ENCODE measurements around the gene METAP1. TPM values are rescaled to one million over a fixed set of nuclear protein-coding genes. Genes with fewer than 3 reads are reported as not detected.
"Not testable (repeated sequence)": the region's sequence is repeated elsewhere in the genome, so short reads cannot be mapped to it uniquely, and the experiment has no call there.

The METAP1 gene
- total and polyA plus RNA-seq, 5 donors from 2014 or later, result 30.8 to 43.8 (median 33.6) TPM

DNA sequence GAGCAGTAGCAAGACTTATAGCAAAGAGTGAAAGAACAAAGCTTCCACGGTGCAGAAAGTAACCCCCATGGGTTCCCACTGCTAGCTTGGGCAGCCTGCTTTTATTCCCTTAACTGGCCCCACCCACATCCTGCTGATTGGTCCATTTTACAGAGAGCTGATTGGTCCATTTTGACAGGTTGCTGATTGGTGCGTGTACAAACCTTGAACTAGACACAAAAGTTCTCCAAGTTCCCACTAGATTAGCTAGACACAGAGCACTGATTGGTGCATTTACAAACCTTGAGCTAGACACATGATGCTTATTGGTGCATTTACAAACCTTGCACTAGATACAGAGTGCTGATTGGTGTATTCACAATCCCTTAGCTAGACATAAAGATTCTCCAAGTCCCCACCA, 2.7 kb upstream of the METAP1 start:
- H3K9me3 Mint-ChIP-seq; H3K36me3 Mint-ChIP-seq; H3K27ac ChIP-seq (ENCODE audit: insufficient read depth, low read length, poor library complexity, severe bottlenecking); H3K27me3 ChIP-seq (ENCODE audit: control insufficient read depth, insufficient read depth, low read length); ATAC-seq (ENCODE audit: low read depth in 2 of 2); H3K36me3 ChIP-seq (ENCODE audit: control insufficient read depth, insufficient read depth, low read length); H3K9me3 ChIP-seq (ENCODE audit: control insufficient read depth in 2 of 2, low read length in 2 of 2); DNase-seq; H3K4me3 ChIP-seq (ENCODE audit: low read depth, low read length); H3K27me3 Mint-ChIP-seq: not testable (repeated sequence)
- Mint-ChIP-seq H3K27ac (peak overlapping the region in 2 of 3 donors; percentile 29 to 73), H3K4me3 (peak overlapping the region in 1 of 4 donors; percentile 60), H3K4me1 (peaks cover 19 to 30% (median 23%) of the 10 kb centered on the region in 4 donors)
- peaks cover 16% of the 10 kb centered on the region for H3K4me1 ChIP-seq (ENCODE audit: control insufficient read depth, insufficient read depth, low read length, poor library complexity, severe bottlenecking)

DNA sequence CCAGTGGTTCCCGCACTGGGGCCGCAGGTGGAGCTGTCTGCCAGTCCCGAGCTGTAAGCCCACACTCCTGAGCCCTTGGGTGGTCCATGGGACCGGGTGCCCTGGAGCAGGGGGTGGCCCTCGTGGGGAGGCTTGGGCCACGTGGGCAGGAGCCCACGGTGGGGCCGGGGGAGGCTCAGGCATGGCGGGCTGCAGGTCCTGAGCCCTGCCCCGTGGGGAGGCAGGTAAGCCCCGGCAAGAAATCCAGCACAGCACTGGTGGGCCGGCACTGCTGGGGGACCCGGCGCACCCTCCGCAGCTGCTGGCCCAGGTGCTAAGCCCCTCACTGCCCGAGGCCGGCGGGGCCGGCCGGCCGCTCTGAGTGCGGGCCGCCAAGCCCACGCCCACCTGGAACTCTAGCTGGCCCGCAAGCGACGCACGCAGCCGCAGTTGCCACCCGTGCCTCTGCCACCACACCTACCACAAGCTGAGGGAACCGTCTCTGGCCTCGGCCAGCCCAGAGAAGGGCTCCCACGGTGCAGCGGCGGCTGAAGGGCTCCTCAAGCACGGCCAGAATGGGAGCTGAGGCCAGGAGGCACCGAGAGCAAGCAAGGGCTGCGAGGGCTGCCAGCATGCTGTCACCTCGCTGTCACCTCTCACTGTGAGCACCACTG, 2.0 kb upstream of the METAP1 start:
- Histone ChIP-seq H3K27me3 (ENCODE audit: control insufficient read depth, insufficient read depth, low read length) (no peaks in the 10 kb centered on the region), H3K4me3 (ENCODE audit: low read depth, low read length) (no peak overlapping the region), H3K36me3 (ENCODE audit: control insufficient read depth, insufficient read depth, low read length) (no peaks in the 10 kb centered on the region), H3K27ac (ENCODE audit: insufficient read depth, low read length, poor library complexity, severe bottlenecking) (no peak overlapping the region), H3K9me3 (ENCODE audit: control insufficient read depth in 2 of 2, low read length in 2 of 2) (no peaks in the 10 kb centered on the region), H3K4me1 (ENCODE audit: control insufficient read depth, insufficient read depth, low read length, poor library complexity, severe bottlenecking) (peaks cover 16% of the 10 kb centered on the region)
- H3K4me1 Mint-ChIP-seq, result peaks cover 21 to 37% (median 28%) of the 10 kb centered on the region in 4 donors
- no peaks in the 10 kb centered on the region for H3K36me3 Mint-ChIP-seq
- H3K27ac Mint-ChIP-seq, result no peak overlapping the region
- H3K4me3 Mint-ChIP-seq, result no peak overlapping the region
- H3K27me3 Mint-ChIP-seq, result no peaks in the 10 kb centered on the region
- ATAC-seq (ENCODE audit: low read depth in 2 of 2) (no peak), DNase-seq (no peak)
- H3K9me3 Mint-ChIP-seq, result peaks cover 0 to 2% (median 0%) of the 10 kb centered on the region in 7 donors

DNA sequence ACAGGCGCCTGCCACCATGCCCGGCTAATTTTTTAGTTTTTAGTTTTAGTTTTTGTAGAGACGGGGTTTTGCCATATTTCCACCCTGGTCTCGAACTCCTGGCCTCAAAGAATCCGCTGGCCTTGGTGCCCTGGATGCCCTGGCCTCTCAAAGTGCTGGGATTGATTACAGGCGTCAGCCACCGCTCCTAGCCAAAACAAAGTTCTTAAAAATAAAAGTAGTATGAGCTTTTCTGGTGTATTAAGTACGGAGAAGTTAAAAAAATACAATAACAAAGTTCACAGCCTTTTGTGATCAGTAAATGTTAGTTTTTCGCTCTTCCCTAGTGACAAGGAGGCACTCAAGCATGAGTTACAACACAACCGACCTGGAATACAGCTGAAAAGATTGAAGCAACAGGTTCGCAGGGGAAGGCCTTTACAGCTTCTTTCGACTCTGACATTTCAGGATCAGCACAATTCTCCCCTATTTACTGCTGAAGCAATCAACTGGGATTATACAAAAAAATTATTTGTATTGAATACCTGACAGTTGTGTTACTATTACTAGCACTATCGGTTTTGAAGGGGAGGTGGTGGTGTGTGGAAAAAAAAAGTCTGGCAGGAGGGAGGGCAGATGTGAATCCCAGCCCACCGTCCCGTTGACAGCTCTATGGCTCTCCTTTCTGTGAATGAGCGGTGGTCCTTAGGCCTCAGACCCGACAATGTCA, 893 bp upstream of the METAP1 start:
- Mint-ChIP-seq H3K36me3 (no peaks in the 10 kb centered on the region), H3K27me3 (no peaks in the 10 kb centered on the region), H3K4me1 (peaks cover 24 to 47% (median 33%) of the 10 kb centered on the region in 4 donors), H3K9me3 (peaks cover 0 to 2% (median 0%) of the 10 kb centered on the region in 7 donors), H3K4me3 (peak overlapping the region; percentile 83 to 95 (median 94)), H3K27ac (peak overlapping the region; percentile 99)
- peak overlapping the region; percentile 92 for H3K27ac ChIP-seq (ENCODE audit: insufficient read depth, low read length, poor library complexity, severe bottlenecking)
- H3K27me3 ChIP-seq (ENCODE audit: control insufficient read depth, insufficient read depth, low read length), result no peaks in the 10 kb centered on the region
- DNase-seq (peak in 1 of 3 donors; percentile 3), ATAC-seq (ENCODE audit: low read depth in 2 of 2) (no peak)
- H3K36me3 ChIP-seq (ENCODE audit: control insufficient read depth, insufficient read depth, low read length), result no peaks in the 10 kb centered on the region
- peak overlapping the region; percentile 78 for H3K4me3 ChIP-seq (ENCODE audit: low read depth, low read length)
- H3K9me3 ChIP-seq (ENCODE audit: control insufficient read depth in 2 of 2, low read length in 2 of 2), result no peaks in the 10 kb centered on the region
- peaks cover 16% of the 10 kb centered on the region for H3K4me1 ChIP-seq (ENCODE audit: control insufficient read depth, insufficient read depth, low read length, poor library complexity, severe bottlenecking)

DNA sequence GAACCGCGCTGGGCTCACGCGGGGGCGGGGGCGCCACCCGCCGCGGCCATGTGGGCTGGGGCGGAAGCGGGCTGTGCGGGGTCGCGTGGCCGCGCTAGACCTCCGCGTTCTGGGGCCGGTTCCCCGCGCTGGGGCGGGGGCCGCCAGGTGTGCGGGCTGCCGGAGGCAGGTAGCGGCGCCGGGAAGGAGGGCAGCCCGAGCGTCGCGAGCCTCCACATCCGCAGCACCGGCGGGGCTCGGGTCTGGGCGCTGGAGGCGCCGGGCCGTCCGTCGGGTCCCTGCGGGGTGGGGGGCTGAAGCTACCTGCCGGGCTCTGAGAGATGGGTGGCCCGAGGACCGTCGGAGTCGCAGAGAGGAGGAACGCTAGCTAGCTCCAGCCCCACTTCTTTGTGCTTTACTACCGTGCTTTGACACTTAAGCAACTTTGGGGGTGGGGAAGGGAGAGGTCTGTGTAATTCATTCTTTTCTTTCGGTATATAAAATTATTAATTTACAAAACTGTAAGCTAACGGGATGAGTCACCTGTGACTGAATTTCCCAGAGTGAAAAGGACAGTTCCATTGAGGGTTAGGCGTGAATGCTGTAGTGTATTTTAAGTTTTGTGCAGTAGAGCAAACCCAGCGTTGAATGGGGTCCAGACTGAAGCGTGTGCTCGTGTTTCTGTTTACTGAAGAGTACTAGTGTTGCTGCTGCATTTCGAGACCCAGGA, 689 bp downstream of the METAP1 start:
- Histone ChIP-seq H3K36me3 (ENCODE audit: control insufficient read depth, insufficient read depth, low read length) (no peaks in the 10 kb centered on the region), H3K4me3 (ENCODE audit: low read depth, low read length) (peak overlapping the region; percentile 94), H3K4me1 (ENCODE audit: control insufficient read depth, insufficient read depth, low read length, poor library complexity, severe bottlenecking) (peaks cover 25% of the 10 kb centered on the region), H3K9me3 (ENCODE audit: control insufficient read depth in 2 of 2, low read length in 2 of 2) (no peaks in the 10 kb centered on the region), H3K27me3 (ENCODE audit: control insufficient read depth, insufficient read depth, low read length) (no peaks in the 10 kb centered on the region), H3K27ac (ENCODE audit: insufficient read depth, low read length, poor library complexity, severe bottlenecking) (peak overlapping the region; percentile 76)
- ATAC-seq (ENCODE audit: low read depth in 2 of 2) (peak; percentile 1), DNase-seq (peak in 2 of 3 donors; percentile 15 to 47)
- peaks cover 0 to 2% (median 0%) of the 10 kb centered on the region in 7 donors for H3K9me3 Mint-ChIP-seq
- no peaks in the 10 kb centered on the region for H3K27me3 Mint-ChIP-seq
- H3K27ac Mint-ChIP-seq, result peak overlapping the region in 2 of 3 donors; percentile 76 to 82
- peaks cover 7% of the 10 kb centered on the region for H3K36me3 Mint-ChIP-seq
- H3K4me3 Mint-ChIP-seq, result peak overlapping the region; percentile 69 to 89 (median 83)
- peaks cover 31 to 56% (median 47%) of the 10 kb centered on the region in 4 donors for H3K4me1 Mint-ChIP-seq

DNA sequence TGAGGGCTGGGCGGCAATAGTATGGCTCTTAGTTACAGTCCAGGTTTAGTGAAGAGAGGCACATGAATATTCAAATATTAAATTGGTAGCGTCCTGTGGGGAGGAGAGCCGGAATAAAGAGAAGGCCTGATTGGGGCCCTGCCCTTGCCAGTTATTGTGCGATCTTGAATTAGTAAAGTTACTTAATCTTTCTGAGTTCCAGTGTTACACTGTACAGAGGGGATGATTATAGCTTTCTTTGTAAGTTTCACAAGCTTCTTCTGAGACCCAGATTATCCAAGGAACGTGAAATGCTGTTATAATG, 1.2 kb downstream of the METAP1 start:
- no peaks in the 10 kb centered on the region for H3K9me3 ChIP-seq (ENCODE audit: control insufficient read depth in 2 of 2, low read length in 2 of 2)
- peaks cover 31 to 59% (median 49%) of the 10 kb centered on the region in 4 donors for H3K4me1 Mint-ChIP-seq

DNA sequence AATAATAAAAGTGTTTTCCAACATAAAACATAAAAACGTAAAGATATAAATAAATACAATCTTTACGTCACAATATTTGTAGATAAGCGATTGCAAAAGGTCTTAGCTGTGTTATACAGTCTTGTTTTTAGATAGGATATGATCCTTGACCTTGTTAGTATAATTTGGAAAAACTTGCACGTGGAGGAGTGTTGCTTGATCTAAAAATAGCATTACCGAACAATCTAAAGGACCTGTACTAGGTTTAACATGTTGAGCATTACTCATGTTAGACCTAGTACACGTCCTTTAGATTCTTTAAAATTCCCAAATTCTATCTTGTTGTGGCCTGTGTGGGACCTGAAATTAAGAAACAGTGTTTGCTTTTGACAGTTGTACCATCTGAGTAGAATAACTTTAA, 1.6 kb downstream of the METAP1 start:
- no peaks in the 10 kb centered on the region for H3K9me3 ChIP-seq (ENCODE audit: control insufficient read depth in 2 of 2, low read length in 2 of 2)
- ATAC-seq (ENCODE audit: low read depth in 2 of 2) (no peak), DNase-seq (no peak)
- Mint-ChIP-seq H3K4me1 (peaks cover 31 to 63% (median 53%) of the 10 kb centered on the region in 4 donors), H3K9me3 (peaks cover 0 to 2% (median 0%) of the 10 kb centered on the region in 7 donors), H3K27ac (peak overlapping the region in 1 of 3 donors; percentile 88), H3K4me3 (peak overlapping the region; percentile 66 to 88 (median 69)), H3K36me3 (peaks cover 7% of the 10 kb centered on the region), H3K27me3 (no peaks in the 10 kb centered on the region)
- H3K4me1 ChIP-seq (ENCODE audit: control insufficient read depth, insufficient read depth, low read length, poor library complexity, severe bottlenecking), result peaks cover 25% of the 10 kb centered on the region
- H3K27me3 ChIP-seq (ENCODE audit: control insufficient read depth, insufficient read depth, low read length), result no peaks in the 10 kb centered on the region
- no peak overlapping the region for H3K27ac ChIP-seq (ENCODE audit: insufficient read depth, low read length, poor library complexity, severe bottlenecking)
- H3K36me3 ChIP-seq (ENCODE audit: control insufficient read depth, insufficient read depth, low read length), result no peaks in the 10 kb centered on the region
- H3K4me3 ChIP-seq (ENCODE audit: low read depth, low read length), result peak overlapping the region; percentile 94

More for the DNA sequence above, 1.2 kb downstream of the METAP1 start:
- H3K27me3 Mint-ChIP-seq, result no peaks in the 10 kb centered on the region
- H3K36me3 ChIP-seq (ENCODE audit: control insufficient read depth, insufficient read depth, low read length), result no peaks in the 10 kb centered on the region
- ATAC-seq (ENCODE audit: low read depth in 2 of 2) (no peak), DNase-seq (no peak)
- H3K4me1 ChIP-seq (ENCODE audit: control insufficient read depth, insufficient read depth, low read length, poor library complexity, severe bottlenecking), result peaks cover 25% of the 10 kb centered on the region
- H3K9me3 Mint-ChIP-seq, result peaks cover 0 to 2% (median 0%) of the 10 kb centered on the region in 7 donors
- no peak overlapping the region for H3K27ac ChIP-seq (ENCODE audit: insufficient read depth, low read length, poor library complexity, severe bottlenecking)
- H3K36me3 Mint-ChIP-seq, result peaks cover 7% of the 10 kb centered on the region
- peak overlapping the region; percentile 94 for H3K4me3 ChIP-seq (ENCODE audit: low read depth, low read length)
- H3K27ac Mint-ChIP-seq, result peak overlapping the region in 2 of 3 donors; percentile 76 to 82
- H3K27me3 ChIP-seq (ENCODE audit: control insufficient read depth, insufficient read depth, low read length), result no peaks in the 10 kb centered on the region
- peak overlapping the region; percentile 69 to 89 (median 83) for H3K4me3 Mint-ChIP-seq

DNA sequence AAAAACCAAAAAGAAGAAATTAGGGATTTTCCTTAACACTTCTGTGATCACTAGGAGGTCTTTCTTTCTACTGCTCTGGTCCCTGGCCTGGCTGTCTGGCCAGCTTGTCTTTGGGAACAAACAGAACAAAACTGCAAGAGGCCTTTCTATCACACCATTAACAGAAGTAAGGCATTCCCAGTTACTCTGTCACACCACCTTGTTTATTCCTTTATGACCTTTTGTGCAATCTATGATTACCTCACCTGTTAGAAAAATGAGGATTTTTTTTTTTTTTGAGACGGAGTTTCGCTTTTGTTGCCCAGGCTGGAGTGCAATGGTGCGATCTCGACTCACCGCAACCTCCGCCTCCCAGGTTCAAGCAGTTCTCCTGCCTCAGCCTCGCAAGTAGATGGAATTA, 3.0 kb downstream of the METAP1 start:
- Histone ChIP-seq H3K9me3 (ENCODE audit: control insufficient read depth in 2 of 2, low read length in 2 of 2) (no peaks in the 10 kb centered on the region), H3K4me1 (ENCODE audit: control insufficient read depth, insufficient read depth, low read length, poor library complexity, severe bottlenecking) (peaks cover 29% of the 10 kb centered on the region), H3K27ac (ENCODE audit: insufficient read depth, low read length, poor library complexity, severe bottlenecking) (no peak overlapping the region), H3K36me3 (ENCODE audit: control insufficient read depth, insufficient read depth, low read length) (no peaks in the 10 kb centered on the region), H3K4me3 (ENCODE audit: low read depth, low read length) (no peak overlapping the region), H3K27me3 (ENCODE audit: control insufficient read depth, insufficient read depth, low read length) (no peaks in the 10 kb centered on the region)
- Mint-ChIP-seq H3K36me3 (peaks cover 7% of the 10 kb centered on the region), H3K4me1 (peaks cover 31 to 76% (median 61%) of the 10 kb centered on the region in 4 donors), H3K27me3 (no peaks in the 10 kb centered on the region), H3K27ac (peak overlapping the region in 1 of 3 donors; percentile 88), H3K4me3 (peak overlapping the region in 3 of 4 donors; percentile 40 to 69 (median 69)), H3K9me3 (peaks cover 0 to 2% (median 0%) of the 10 kb centered on the region in 7 donors)
- DNase-seq, result no peak
- no peak for ATAC-seq (ENCODE audit: low read depth in 2 of 2)
